Skin of body (tissue), 1 donor: ENCODE data around the gene OR5B2. TPM values are rescaled to one million over a fixed set of nuclear protein-coding genes. Genes with fewer than 3 reads are reported as not detected.

Source experiments
- total RNA-seq: library from RNA; depleted of rRNA; stranded (reverse); fragments of >200 nt; gene quantifications from one replicate; pipeline ENCODE4 v1.2.3, GENCODE V29; 2014

The OR5B2 gene
- total RNA-seq, 1 donor from 2014 or later, result not detected

Other genes with a start within 250 kb of the OR5B2 start
- not detected for gene OR9Q2, start 239.1 kb downstream of the OR5B2 start, total RNA-seq
- gene OR1S2, start 224.0 kb downstream of the OR5B2 start, total RNA-seq, result not detected
- not detected for gene OR1S1, start 215.4 kb downstream of the OR5B2 start, total RNA-seq
- gene OR10Q1, start 199.2 kb downstream of the OR5B2 start, total RNA-seq, result not detected
- gene OR10W1, start 159.9 kb downstream of the OR5B2 start, total RNA-seq, result not detected
- gene OR5B17, start 69.1 kb downstream of the OR5B2 start, total RNA-seq, result not detected
- not detected for gene OR5B3, start 21.2 kb downstream of the OR5B2 start, total RNA-seq
- gene OR5B12, start 14.1 kb upstream of the OR5B2 start, total RNA-seq, result not detected
- gene OR5B21, start 80.0 kb upstream of the OR5B2 start, total RNA-seq, result not detected
- gene LPXN, start 147.7 kb upstream of the OR5B2 start, total RNA-seq, result 3.5 TPM
- 37.4 TPM for gene ZFP91, start 150.9 kb upstream of the OR5B2 start, total RNA-seq
- 1.1 TPM for gene CNTF, start 194.5 kb upstream of the OR5B2 start, total RNA-seq